NCI-H1417 (cell line): ENCODE measurements around the gene DGKB.

Experiments
- DNase-seq, 3 experiments: peaks; one replicate each; lab custom pipeline; 2025; lab: John Stamatoyannopoulos, UW

The DGKB gene

DNA sequence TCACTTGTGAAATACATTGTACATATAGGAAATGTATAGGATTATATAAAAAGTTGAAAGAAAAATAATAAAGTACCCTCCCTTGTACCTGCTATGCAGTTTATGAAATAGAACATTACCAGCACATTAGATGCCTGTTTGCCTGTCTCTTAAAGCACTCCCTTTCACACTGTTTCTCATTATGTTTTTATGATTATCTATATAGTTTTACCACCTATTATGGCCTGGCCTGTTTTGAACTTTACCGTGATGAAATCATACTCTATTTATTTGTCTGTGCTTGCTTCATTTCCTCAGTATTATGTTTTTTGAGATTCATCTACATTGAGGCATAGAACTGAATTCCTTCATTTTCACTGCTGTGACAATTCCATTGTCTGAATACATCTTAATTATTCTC lies 41.1 kb downstream of the DGKB start:
- peak in 1 of 3 experiments; percentile 48 for DNase-seq

DNA sequence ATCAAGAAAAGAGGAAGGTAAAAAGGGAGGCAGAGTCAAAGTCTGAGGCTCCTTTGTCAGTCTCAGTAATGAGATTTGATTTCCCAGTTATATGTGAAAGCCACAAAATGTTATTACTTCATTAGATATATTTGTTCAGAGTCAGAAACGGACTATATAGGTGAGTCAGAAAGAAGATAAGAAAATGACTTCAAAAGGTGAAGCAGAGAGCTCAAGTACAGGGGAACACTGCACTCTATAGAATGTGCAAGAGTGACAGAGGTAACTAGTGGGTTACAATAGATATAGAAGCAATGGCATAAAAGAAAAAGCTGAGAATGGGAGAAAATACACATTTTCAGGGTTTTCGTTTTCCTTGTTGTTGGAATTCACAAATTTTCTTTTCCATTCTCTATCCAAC lies 43.3 kb downstream of the DGKB start:
- peak in 1 of 3 experiments; percentile 55 for DNase-seq

DNA sequence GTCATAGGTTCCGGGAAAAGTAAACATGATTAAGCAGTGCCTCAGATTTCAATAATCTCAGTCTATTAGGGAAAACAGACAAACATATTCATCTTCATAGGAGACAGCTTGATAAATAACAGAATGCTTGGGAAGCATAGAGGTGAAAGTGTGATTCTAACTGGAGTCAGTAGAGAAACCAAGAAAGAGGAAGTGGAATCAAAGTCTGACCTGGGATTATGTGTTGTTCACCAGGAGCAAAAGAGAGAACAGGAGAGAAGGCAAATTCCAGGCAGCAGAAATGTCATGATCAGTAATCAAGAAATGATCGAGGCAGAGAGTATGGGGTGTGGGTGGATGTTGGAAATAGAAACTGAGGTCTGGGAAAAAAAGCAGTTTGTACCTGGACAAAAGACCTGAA lies 43.7 kb downstream of the DGKB start:
- DNase-seq = peak in 1 of 3 experiments; percentile 52

- DNase-seq = peak in 2 of 3 experiments; percentile 72 to 96
Measured at GRCh38 chr7:14858410-14858809, 44.1 kb downstream of the DGKB start.

DNA sequence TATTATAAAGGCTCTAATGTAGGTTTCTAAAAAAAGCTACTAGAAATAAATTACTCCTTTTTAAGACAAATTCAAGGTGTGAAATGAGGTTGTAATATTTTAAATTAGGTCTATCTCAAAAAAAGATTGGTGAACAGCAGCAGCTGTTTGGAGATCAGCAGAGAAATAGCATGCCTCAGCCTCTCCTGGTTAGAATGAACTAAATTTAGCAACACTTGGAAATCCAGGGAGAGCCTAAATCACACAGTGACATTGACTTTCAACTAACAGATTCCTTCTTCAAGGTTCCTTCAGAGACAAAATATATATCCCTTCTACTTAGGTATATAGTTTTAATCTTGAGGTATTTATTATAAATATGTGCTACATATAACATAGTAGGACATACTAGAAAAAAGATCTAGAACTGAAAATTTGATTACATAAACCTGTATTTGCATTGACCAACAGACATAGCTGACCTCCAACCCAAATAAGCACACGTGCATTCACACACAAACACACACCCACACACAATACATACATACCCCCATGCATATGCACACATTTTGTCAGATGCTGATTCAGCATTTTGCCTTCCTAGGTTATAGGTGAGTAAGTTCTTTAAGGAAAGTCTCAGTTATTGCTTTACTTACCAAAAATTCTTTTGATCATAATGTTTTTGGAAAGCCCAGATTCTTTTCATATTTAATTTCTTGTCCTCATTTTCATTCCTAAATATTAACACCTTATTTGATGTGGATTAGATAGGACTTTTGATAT lies 47.3 kb downstream of the DGKB start:
- DNase-seq = peak in 1 of 3 experiments; percentile 12

DNA sequence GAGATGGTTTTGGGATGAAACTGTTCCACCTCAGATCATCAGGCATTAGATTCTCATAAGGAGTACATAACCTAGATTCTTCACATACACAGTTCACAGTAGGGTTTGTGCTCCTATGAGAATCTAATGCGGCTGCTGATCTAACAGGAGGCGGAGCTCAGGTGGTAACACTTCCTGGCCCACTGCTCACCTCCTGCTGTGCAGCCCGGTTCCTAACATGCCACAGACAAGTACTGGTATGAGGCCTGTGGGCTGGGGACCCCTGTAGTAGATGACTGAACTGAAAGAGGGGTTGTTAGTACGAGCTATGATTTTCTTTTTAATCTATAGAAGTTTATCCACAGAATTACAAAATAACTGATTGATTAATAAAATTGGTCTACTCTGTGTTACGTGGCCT lies 48.1 kb downstream of the DGKB start:
- DNase-seq = no peak

DNA sequence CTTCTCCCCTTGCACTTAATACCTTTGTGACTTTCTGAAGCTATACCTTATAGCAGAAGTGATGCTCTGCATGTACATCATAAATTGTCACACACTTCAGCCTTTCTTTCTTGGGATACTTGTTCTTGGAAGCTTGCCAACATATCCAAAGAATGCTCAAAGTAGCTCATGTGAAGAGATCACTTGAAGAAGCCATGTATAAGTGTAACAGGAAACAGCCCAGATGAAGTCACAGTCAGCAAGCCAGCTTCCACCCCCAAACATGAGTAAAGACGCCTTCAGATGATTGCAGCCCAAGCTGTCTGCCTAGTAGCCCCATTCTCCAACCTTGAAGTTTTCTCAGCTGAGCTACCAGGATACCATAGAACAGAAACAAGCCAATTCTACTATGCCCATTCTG lies 50.9 kb downstream of the DGKB start:
- peak in 1 of 3 experiments; percentile 22 for DNase-seq

- no peak for DNase-seq
Measured at GRCh38 chr7:14850039-14850438, 52.5 kb downstream of the DGKB start.

DNA sequence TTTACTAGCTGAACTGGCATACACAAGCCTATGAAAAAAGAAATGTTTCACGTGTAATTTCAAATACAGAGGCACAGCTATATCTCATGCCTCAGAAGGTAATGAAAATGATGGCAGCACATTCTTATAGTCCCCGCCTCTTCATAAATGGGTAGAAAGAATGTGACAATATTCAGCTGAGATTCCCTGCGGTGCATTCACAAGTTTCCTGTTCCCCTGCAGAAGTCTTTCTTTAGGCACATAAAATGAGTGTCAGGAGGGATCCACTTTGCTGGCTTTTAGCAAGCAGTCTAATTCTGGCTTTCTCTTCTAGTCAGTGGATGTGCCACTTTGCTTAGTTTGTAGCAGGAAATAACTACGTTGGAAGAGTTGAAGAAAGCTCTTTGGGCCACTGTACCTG lies 56.1 kb downstream of the DGKB start:
- DNase-seq = no peak

GRCh38 chr7:14843755-14844154 lies 58.8 kb downstream of the DGKB start:
- no peak for DNase-seq

- DNase-seq = peak in 1 of 3 experiments; percentile 29
Measured at GRCh38 chr7:14842523-14842922, 60.0 kb downstream of the DGKB start.

DNA sequence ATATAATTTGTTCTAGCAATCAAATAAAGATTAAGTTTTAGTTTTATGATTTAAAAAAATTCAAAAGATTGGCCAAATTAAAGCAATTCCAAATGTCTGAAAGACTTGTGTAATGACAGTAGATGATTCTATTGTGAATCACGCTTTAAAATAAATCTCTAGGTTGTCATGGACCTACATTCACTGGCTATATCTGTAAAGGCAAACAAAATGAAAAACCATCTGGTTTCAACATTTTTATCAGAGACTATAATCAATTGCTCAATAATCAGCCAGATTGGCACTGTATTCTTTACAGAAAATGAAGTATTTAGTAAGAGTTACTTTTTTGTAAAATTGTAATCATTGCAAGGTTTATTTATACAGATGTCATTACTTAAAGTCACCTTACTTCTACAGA lies 60.7 kb downstream of the DGKB start:
- no peak for DNase-seq

DNA sequence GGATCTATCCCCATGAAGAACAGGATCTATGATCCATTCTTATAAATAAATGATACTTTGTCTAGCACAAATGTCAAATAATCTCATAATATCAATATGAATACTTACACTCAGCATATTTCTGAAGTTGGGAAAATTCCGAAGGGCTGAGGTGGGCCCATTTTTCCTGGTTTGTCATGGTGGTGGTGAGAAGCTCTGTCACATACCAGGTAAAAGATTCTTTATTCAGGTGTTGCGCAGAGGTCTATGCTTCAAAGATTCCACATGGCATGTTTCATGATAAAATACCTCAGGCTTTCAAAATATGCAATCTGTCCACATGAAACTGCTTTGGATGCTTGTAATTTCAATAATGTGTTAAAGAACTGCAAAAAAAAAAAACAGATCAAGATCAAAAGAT lies 61.5 kb downstream of the DGKB start:
- DNase-seq = no peak

GRCh38 chr7:14839307-14839706 lies 63.2 kb downstream of the DGKB start:
- no peak for DNase-seq

DNA sequence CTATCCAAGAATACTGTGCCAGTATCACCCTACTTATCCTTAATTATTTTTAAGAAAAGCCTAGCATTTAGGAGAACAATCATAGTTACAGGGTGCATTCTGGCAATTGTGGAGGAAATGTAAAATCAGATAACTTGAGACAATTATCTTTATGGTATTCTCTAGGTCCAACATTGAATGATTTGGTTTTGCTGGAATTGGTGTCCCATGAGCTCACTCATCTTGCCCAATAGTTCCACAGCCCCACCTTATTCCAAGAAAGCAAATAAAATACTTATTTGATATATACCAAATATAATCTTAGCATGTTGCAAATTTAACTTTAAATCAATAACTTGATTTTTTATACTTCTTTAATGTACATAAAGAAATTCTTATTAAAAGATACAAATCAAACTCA lies 65.3 kb downstream of the DGKB start:
- no peak for DNase-seq

DNA sequence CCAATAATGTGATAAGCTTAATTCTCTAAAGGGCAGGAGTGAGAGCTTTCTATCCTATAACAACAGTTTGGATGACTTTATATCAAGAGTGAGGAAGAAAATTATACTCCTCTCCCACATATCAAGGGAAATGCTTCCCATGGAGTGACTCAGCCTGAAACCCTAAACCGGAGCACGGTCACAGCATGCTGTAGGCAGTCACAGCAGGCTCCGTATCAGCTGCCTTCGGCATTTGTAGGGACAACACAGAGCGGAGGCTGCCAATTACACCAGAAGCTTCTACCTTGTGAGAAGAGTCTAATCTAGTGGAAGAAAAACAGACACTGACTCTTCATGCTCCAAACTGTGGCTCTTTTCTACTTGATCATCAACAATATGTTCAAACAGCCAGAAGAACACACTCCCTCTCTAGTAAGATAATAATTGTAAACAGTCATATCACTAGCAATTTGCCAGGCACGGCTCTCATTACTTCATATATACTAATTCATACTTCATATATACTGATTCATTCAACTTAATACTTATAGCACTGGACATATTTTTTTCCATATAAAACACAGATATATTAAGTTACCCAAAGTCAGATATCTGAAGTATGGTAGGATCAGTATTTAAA lies 65.9 kb downstream of the DGKB start:
- peak; percentile 74 to 95 (median 81) for DNase-seq

GRCh38 chr7:14836006-14836405 lies 66.5 kb downstream of the DGKB start:
- DNase-seq = peak in 2 of 3 experiments; percentile 60 to 85

GRCh38 chr7:14835384-14835783 lies 67.2 kb downstream of the DGKB start:
- peak; percentile 78 to 99 (median 91) for DNase-seq

GRCh38 chr7:14834883-14835282 lies 67.7 kb downstream of the DGKB start:
- DNase-seq = no peak

GRCh38 chr7:14834456-14834855 lies 68.1 kb downstream of the DGKB start:
- DNase-seq = peak in 1 of 3 experiments; percentile 49

- DNase-seq = no peak
Measured at GRCh38 chr7:14833707-14834106, 68.8 kb downstream of the DGKB start.

GRCh38 chr7:14828053-14828452 lies 74.5 kb downstream of the DGKB start:
- no peak for DNase-seq

- DNase-seq = no peak
Measured at GRCh38 chr7:14826426-14826825, 76.1 kb downstream of the DGKB start.

GRCh38 chr7:14825912-14826311 lies 76.6 kb downstream of the DGKB start:
- no peak for DNase-seq
